CD14-positive monocyte (primary cell): Measurements from ENCODE around the gene ZEB2. TPM values are rescaled to one million over a fixed set of nuclear protein-coding genes. Genes with fewer than 3 reads are reported as not detected.

Experiments used
- DNase-seq, 3 donors: peaks; one replicate each; pipeline ENCODE4 v3.0.0-alpha.2; 2011 to 2022
- H2AFZ ChIP-seq: 2 replicates; pipeline ENCODE4 v1.6.0; 2012; ENCODE audit warnings: mild to moderate bottlenecking, low read depth, low read length, inconsistent platforms; ENCODE audit not compliant: insufficient read depth, poor library complexity, severe bottlenecking
- H3K27ac ChIP-seq, 2 donors: 1 replicate in 1 of 2; 2 replicates in 1 of 2; pipeline ENCODE4 v1.5.1; 2012 to 2013; ENCODE audit warnings: low read length in 2 of 2, control low read depth in 1 of 2, inconsistent platforms in 1 of 2, low read depth in 1 of 2, mild to moderate bottlenecking in 1 of 2
- H3K27me3 ChIP-seq, 2 donors: one replicate each; pipeline versions ENCODE4 v1.6.0 to v1.6.1; 2011 to 2013; ENCODE audit warnings: low read length in 2 of 2; ENCODE audit not compliant: control insufficient read depth in 2 of 2, insufficient read depth in 2 of 2
- H3K36me3 ChIP-seq, 2 donors: replicated peaks in 1 of 2; 1 replicate in 1 of 2; 2 replicates in 1 of 2; pipeline versions ENCODE4 v1.5.1 to v1.6.1; 2012 to 2013; ENCODE audit warnings: low read length in 2 of 2, control low read depth in 1 of 2, inconsistent platforms in 1 of 2, mild to moderate bottlenecking in 1 of 2; ENCODE audit not compliant: insufficient read depth in 2 of 2, control insufficient read depth in 1 of 2
- H3K4me1 ChIP-seq, 2 donors: 1 replicate in 1 of 2; 2 replicates in 1 of 2; pipeline versions ENCODE4 v1.5.1 to v1.6.1; 2012 to 2013; ENCODE audit warnings: low read length in 2 of 2, control low read depth in 1 of 2, inconsistent platforms in 1 of 2, mild to moderate bottlenecking in 1 of 2, moderate library complexity in 1 of 2; ENCODE audit not compliant: insufficient read depth in 2 of 2, control insufficient read depth in 1 of 2
- H3K4me2 ChIP-seq: replicated peaks from 2 replicates; pipeline ENCODE3; 2012; ENCODE audit warnings: low read length, moderate library complexity, mild to moderate bottlenecking; ENCODE audit not compliant: poor library complexity, severe bottlenecking; ENCODE audit errors: extremely low read depth
- H3K4me3 ChIP-seq, 3 experiments: fragments of 200-600 bp in 1 of 3; sonication (generic) in 1 of 3; replicated peaks in 1 of 3; 1 replicate in 2 of 3; 2 replicates in 1 of 3; pipeline ENCODE4 v1.5.1; 2011 to 2013; ENCODE audit warnings: low read length in 3 of 3, mild to moderate bottlenecking in 3 of 3, control low read depth in 2 of 3, low read depth in 2 of 3, inconsistent platforms in 1 of 3, moderate library complexity in 1 of 3
- H3K79me2 ChIP-seq: 2 replicates; pipeline ENCODE4 v1.6.0; 2012; ENCODE audit warnings: mild to moderate bottlenecking, control low read depth, inconsistent platforms, low read length, moderate library complexity; ENCODE audit not compliant: insufficient read depth
- H3K9ac ChIP-seq: 2 replicates; pipeline ENCODE4 v1.6.0; 2017; ENCODE audit warnings: low read length, mild to moderate bottlenecking; ENCODE audit not compliant: insufficient read depth, poor library complexity, severe bottlenecking
- H3K9me3 ChIP-seq, 2 donors: replicated peaks in 1 of 2; 1 replicate in 1 of 2; 2 replicates in 1 of 2; pipeline versions ENCODE4 v1.5.1 to v1.6.1; 2012 to 2013; ENCODE audit warnings: low read length in 2 of 2, control low read depth in 1 of 2; ENCODE audit not compliant: control insufficient read depth in 1 of 2, insufficient read depth in 1 of 2
- H4K20me1 ChIP-seq: 2 replicates; pipeline ENCODE4 v1.6.0; 2012; ENCODE audit warnings: mild to moderate bottlenecking, low read length, control low read depth, moderate library complexity; ENCODE audit not compliant: insufficient read depth
- H3K27ac Mint-ChIP-seq, 7 donors: one replicate each; pipeline ENCODE4 v1.8.0; 2020; ENCODE audit warnings: mild to moderate bottlenecking in 7 of 7, mixed read lengths in 7 of 7, moderate library complexity in 6 of 7, inconsistent platforms in 2 of 7
- H3K27me3 Mint-ChIP-seq, 3 donors: one replicate each; pipeline ENCODE4 v1.8.0; 2021 to 2022; ENCODE audit warnings: low read depth in 3 of 3, mild to moderate bottlenecking in 3 of 3, mixed read lengths in 3 of 3, moderate library complexity in 3 of 3, inconsistent platforms in 1 of 3
- H3K36me3 Mint-ChIP-seq, 2 donors: one replicate each; pipeline ENCODE4 v1.8.0; 2020; ENCODE audit warnings: mixed read lengths in 2 of 2, inconsistent platforms in 1 of 2, mild to moderate bottlenecking in 1 of 2
- H3K4me1 Mint-ChIP-seq: one replicate; pipeline ENCODE4 v1.8.0; 2020; ENCODE audit warnings: mild to moderate bottlenecking, mixed read lengths
- H3K4me3 Mint-ChIP-seq, 2 donors: one replicate each; pipeline ENCODE4 v1.8.0; 2020; ENCODE audit warnings: mild to moderate bottlenecking in 2 of 2, mixed read lengths in 2 of 2, moderate library complexity in 1 of 2
- H3K9me3 Mint-ChIP-seq, 7 donors: one replicate each; pipeline ENCODE4 v1.8.0; 2020 to 2022; ENCODE audit warnings: mixed read lengths in 7 of 7, mild to moderate bottlenecking in 6 of 7, moderate library complexity in 6 of 7, inconsistent platforms in 2 of 7
- CTCF ChIP-seq: fragments of 200-600 bp; IDR thresholded peaks from one replicate; pipeline ENCODE4 v1.8.0; 2022; ENCODE audit warnings: antibody characterized with exemption, mild to moderate bottlenecking
- WGBS: methylation state at CpG from one replicate; pipeline ENCODE4 v1.1.5; 2013; ENCODE audit warnings: missing lambda C conversion rate; ENCODE audit not compliant: insufficient coverage; 5-methylcytosine and 5-hydroxymethylcytosine counted together
- intact Hi-C, 2 donors: fragments of 100-400 bp; cut with micrococcal nuclease; formaldehyde crosslinking; loops; one replicate each; pipeline versions ENCODE4 v1.15.0 to v1.15.1; 2023
- polyA plus RNA-seq, 3 donors: library from polyadenylated mRNA; depleted of rRNA in 1 of 3; unstranded in 2 of 3; stranded (reverse) in 1 of 3; fragments of 300-500 nt in 2 of 3; fragments of >200 nt in 1 of 3; fragmentation: Illumina TruSeq in 2 of 3; gene quantifications; 1 replicate in 2 of 3; 2 replicates in 1 of 3; pipeline ENCODE4 v1.2.3, GENCODE V29; 2012 to 2021

The ZEB2 gene
- polyA plus RNA-seq, 3 donors: 76.8 to 325 (median 93.8) TPM

GRCh38 chr2:144548088-144548487 lies 28.2 kb upstream of the ZEB2 start:
- H3K27me3 ChIP-seq: no peaks in the 10 kb centered on the region
- H3K4me1 ChIP-seq: peaks cover 13 to 19% of the 10 kb centered on the region in 2 donors
- no peak for TF ChIP-seq CTCF
- Mint-ChIP-seq H3K4me3 (no peak overlapping the region), H3K4me1 (peaks cover 16% of the 10 kb centered on the region), H3K27ac (no peak overlapping the region), H3K27me3 (peaks cover 0 to 3% (median 1%) of the 10 kb centered on the region in 3 donors), H3K9me3 (peaks cover 0 to 5% (median 1%) of the 10 kb centered on the region in 7 donors), H3K36me3 (peaks cover 2 to 3% of the 10 kb centered on the region in 2 donors)
- H4K20me1 ChIP-seq: no peaks in the 10 kb centered on the region
- H3K79me2 ChIP-seq: no peaks in the 10 kb centered on the region
- H3K4me3 ChIP-seq: no peak overlapping the region
- no peak overlapping the region for H3K9ac ChIP-seq
- no peak overlapping the region for H2AFZ ChIP-seq
- no peak overlapping the region for H3K4me2 ChIP-seq
- H3K36me3 ChIP-seq: no peaks in the 10 kb centered on the region
- no CpG with 5 or more reads among the region's 1 CpG for WGBS
- H3K9me3 ChIP-seq: no peaks in the 10 kb centered on the region
- H3K27ac ChIP-seq: no peak overlapping the region
- intact Hi-C loops: no loop called here
- DNase-seq: no peak

GRCh38 chr2:144547494-144547893 lies 27.6 kb upstream of the ZEB2 start:
- Histone ChIP-seq H3K4me3 (no peak overlapping the region), H3K4me2 (no peak overlapping the region), H3K4me1 (peaks cover 13 to 19% of the 10 kb centered on the region in 2 donors), H3K9ac (no peak overlapping the region), H3K27ac (no peak overlapping the region), H3K79me2 (no peaks in the 10 kb centered on the region), H4K20me1 (no peaks in the 10 kb centered on the region), H2AFZ (peak overlapping the region; percentile 13), H3K27me3 (no peaks in the 10 kb centered on the region), H3K9me3 (no peaks in the 10 kb centered on the region), H3K36me3 (no peaks in the 10 kb centered on the region)
- H3K9me3 Mint-ChIP-seq: peaks cover 0 to 5% (median 1%) of the 10 kb centered on the region in 7 donors
- peaks cover 17% of the 10 kb centered on the region for H3K4me1 Mint-ChIP-seq
- H3K4me3 Mint-ChIP-seq: no peak overlapping the region
- no peak overlapping the region for H3K27ac Mint-ChIP-seq
- no peak for TF ChIP-seq CTCF
- H3K27me3 Mint-ChIP-seq: peaks cover 0 to 1% (median under 1%) of the 10 kb centered on the region in 3 donors
- WGBS: 89% methylated on average over 1 of the region's 6 CpGs
- H3K36me3 Mint-ChIP-seq: peaks cover 2 to 3% of the 10 kb centered on the region in 2 donors
- DNase-seq: no peak
- intact Hi-C loops: no loop called here
